ENCODE results near the gene GRIA2.
"Not testable (repeated sequence)": the region's sequence is repeated elsewhere in the genome, so short reads cannot be mapped to it uniquely, and the experiment has no call there.

Gene GRIA2

DNA sequence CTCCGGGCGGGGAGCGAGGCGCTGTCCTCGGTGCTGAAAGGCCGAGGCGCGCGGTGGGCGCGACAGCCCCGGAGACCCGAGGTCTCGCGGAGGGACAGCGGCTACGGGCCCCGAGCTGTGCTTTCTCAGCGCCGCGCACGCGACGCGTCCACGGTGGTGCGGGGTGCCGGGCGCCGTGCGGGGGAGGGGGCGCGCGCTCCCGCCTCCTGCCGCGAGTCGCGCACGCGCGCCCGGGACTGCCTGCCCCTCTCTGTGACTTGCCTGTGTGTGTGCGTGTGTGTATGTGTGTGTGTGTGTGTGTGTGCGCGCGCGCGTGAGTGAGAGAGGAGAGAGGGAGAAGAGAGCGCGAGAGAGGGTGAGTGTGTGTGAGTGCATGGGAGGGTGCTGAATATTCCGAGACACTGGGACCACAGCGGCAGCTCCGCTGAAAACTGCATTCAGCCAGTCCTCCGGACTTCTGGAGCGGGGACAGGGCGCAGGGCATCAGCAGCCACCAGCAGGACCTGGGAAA is at the start of gene GRIA2:
GRIA2 (plus strand) TSS at position 358 of the 511 bp plus-strand sequence. CDS start 315 bp downstream, outside the sequence.
- no peak for FAIRE-seq

GRCh38 chr4:157172011-157172410 is 48.5 kb upstream of the GRIA2 start:
- FAIRE-seq = no peak

DNA sequence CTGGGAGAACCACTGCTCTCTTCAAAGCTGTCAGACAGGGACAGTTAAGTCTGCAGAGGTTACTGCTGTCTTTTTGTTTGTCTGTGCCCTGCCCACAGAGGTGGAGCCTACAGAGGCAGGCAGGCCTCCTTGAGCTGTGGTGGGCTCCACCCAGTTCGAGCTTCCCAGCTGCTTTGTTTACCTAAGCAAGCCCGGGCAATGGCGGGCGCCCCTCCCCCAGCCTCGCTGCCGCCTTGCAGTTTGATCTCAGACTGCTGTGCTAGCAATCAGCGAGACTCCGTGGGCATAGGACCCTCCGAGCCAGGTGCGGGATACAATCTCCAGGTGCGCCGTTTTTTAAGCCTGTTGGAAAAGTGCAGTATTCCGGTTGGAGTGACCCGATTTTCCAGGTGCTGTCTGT is 40.3 kb upstream of the GRIA2 start:
- FAIRE-seq = not testable (repeated sequence)

GRCh38 chr4:157184300-157184699 is 36.2 kb upstream of the GRIA2 start:
- no peak for FAIRE-seq

- no peak for FAIRE-seq
Measured at GRCh38 chr4:157185363-157185762, 35.2 kb upstream of the GRIA2 start.

DNA sequence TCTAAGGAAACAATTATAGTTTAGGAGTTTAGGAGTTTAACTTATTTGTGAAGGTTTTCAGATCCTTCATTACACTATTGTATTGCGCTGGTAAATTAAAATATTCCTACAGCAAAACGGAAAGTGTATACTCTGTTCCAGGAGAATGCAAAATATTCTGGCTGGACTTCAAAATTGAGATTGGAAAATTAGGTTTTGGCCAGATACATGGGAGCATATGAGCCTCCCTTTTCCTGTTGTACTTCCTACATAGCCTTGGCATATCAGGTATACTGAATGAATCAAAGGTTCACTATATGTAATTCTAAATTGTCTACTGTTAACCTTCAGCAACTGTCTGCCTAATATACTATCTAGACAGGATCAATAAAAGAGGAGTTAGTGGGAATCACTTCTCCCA is 25.2 kb upstream of the GRIA2 start:
- FAIRE-seq = no peak

GRCh38 chr4:157196046-157196445 is 24.5 kb upstream of the GRIA2 start:
- no peak for FAIRE-seq

GRCh38 chr4:157204634-157205244 is 15.8 kb upstream of the GRIA2 start:
- FAIRE-seq = no peak

- no peak for FAIRE-seq
Measured at GRCh38 chr4:157217708-157218107, 2.8 kb upstream of the GRIA2 start.

GRCh38 chr4:157219711-157220370 is 687 bp upstream of the GRIA2 start:
- no peak for FAIRE-seq

GRCh38 chr4:157221426-157221894 is 932 bp downstream of the GRIA2 start:
- FAIRE-seq = no peak

GRCh38 chr4:157221895-157222770 is 1.6 kb downstream of the GRIA2 start:
- FAIRE-seq = no peak

DNA sequence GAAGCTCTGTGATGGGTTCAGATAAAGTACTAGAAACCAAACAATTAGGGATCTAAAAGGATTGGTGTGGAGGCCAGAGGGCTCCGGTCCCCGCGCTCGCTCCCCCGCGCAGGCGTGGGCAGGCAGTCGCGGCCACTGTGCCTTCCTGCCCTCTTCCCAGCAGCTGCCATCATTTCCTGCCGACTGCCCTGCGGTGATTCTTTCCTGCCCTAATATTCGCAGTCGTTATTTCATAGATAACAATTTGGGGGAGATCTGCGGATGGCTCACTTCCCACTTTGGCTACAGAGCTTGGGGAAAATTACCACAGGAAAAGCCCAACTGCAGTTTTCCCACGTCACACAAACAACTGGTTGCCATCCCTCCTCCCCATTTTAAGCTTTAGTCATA is 2.2 kb downstream of the GRIA2 start:
- FAIRE-seq = no peak

- FAIRE-seq = no peak
Measured at GRCh38 chr4:157223456-157223855, 2.9 kb downstream of the GRIA2 start.

GRCh38 chr4:157225096-157225495 is 4.6 kb downstream of the GRIA2 start:
- no peak for FAIRE-seq

DNA sequence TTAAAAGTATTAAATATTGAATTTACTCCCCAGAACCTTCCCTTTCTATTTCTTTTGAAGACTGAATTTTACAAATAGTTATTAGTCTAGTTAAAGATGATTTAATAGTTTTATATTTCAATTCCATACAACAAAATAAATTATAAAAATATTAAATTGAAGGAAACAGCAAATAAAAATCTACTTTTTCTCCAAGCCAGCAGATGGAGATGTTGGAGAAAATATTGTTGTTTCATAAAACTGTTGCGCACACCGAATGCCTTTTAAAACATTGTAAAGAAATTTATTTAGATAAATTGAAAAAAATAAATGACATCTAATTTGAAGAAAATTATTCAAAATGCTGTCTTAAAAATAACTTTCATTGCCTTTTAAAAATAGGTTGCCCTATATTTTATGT is 5.5 kb downstream of the GRIA2 start:
- FAIRE-seq = no peak

DNA sequence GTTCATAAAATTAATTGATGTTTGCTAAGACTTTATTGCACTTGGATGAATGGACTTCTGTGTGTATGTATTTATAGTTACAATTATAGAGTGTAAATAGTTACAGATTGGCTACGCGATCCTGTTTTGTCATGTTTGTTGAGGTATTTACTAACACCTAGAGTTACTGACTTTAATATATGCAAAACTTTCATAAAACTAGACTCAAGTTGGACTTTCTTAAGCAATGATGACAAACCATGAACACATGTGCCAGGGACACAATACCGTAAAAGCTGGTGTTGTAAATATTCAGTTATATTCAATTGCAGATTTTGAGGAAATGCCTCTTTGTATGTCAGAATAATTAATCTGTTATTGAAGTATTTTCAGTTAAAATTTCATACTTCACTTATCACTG is 6.1 kb downstream of the GRIA2 start:
- FAIRE-seq = no peak

DNA sequence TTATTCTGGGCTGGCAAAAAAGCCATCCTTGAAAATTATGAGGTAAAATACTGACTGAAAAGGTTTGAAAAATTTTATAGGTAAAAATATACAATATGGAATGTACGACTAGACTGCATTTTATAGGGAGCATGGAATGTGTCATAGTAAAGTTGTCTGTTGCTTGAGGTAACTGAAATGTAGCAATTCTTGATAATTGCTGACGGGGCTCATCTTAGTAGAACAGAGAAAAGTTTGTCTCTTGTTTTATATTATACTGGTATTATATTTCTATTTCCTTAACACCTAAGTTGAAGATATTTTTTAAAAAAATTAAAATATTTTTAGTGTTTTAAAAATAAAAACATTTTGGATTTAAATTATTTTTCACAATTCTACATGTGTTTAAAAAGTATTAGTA is 11.0 kb downstream of the GRIA2 start:
- FAIRE-seq = peak; percentile 91

DNA sequence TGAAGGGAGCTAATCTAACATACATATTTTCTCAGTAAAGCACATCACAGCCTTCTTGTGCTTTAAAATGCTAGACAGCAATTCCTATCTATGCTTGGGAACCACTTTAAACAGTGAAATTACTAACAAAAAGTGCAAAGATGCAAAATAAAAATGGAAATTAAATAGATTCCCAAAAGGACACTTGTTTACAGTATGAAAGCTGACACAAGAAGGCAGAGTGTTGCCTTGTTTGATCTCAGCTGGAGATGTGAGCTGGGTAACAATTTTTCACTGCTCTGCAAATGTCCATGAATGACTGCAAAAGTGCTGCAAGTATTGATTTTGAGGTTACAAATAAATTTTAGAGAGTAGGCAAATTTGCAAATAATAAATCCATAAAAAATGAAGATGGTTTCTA is 22.3 kb downstream of the GRIA2 start:
- no peak for FAIRE-seq

GRCh38 chr4:157244348-157244747 is 23.8 kb downstream of the GRIA2 start:
- no peak for FAIRE-seq

DNA sequence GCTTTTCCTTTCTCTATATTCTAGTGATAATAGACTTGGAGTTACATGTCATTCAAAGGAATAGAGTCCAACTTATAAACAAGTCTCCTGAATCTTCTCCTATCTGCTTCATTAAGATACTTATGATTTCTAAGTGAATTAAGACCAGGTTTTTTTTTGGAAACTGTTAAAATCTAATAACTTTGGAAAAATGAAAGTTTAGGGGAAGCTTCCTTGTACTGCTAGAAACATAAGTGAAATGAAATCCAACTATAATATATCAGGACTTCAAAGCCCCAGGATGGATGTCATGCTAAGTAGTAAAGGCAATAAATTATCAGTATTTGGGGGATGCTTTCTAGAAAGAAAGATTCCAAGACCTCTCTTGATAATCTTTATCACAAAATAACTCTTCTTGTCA is 24.8 kb downstream of the GRIA2 start:
- FAIRE-seq = no peak

DNA sequence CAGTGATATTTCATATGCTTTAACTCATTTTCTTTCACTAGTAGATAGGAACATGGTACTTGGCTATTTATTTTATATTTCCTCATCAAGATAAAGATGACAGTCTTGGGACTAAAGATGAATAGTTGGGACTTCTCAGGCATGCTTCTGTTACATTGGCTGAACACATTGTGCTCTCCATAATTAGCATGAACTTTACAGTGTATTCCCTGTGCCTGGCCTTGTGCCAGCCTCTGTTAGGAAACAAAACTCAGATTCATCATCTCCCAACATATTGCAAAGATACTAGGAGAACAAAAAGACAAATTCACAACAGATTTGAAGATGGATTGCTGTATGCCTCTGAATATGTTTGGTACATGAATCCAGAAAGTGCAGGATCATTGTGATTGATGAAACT is 26.4 kb downstream of the GRIA2 start:
- FAIRE-seq = no peak

DNA sequence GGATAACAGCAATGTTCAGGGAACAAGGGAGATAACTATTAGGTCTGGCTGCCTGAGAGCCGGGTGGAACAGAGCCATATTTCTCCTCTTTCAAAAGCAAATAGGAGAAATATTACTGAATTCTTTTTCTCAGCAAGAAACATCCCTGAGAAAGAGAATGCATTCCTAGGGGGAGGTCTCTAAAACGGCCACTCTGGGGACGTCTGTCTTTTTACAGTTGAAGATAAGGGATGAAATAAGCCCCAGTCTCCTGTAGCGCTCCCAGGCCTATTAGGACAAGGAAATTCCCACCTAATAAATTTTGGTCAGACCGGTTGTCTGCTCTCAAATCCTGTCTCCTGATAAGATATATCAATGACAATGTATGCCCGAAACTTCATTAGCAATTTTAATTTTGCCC is 37.6 kb downstream of the GRIA2 start:
- not testable (repeated sequence) for FAIRE-seq

Data from colon (tissue), 2 donors.